ENCODE data around the gene LENEP.
"Not testable (repeated sequence)": the region's sequence is repeated elsewhere in the genome, so short reads cannot be mapped to it uniquely, and the experiment has no call there.

Gene LENEP

DNA sequence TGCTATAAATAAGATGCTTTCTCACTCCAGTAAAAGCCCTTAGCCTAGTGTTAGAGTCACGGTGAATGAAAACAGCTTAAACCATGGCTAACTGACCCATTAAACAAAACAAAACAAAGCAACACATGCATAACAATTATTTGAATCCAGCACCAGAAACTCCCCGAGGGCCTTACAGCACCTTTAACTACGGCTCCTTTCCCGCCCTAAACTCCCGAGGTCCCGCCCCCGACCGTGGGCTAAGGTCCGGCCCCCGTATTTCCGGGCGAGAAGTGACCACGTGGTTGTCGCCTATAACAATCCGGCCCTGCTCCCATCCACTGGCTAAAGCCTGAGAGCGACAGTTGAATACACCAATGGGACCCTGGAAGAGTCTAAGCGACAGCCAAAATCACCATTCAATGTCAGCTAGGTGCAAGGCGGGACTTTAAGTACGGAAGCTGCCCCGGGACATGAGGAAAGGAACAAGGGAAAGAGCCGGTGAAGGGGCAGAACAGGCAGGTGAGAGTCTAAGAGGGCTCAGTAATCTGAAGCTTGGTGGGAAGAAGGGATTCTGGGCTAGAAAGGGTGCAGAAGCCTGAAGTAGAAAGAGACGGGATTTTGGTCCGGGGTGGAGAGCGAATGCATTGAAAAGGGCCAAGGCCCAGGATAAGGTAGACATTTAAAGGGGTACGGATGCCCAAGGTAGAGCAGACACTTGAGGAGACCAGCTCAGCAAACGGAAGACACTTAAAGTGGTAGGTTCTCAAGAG, 10.3 kb upstream of the LENEP start, which contains the start of gene FLAD1:
Gene FLAD1, plus strand, starts transcription at position 448 of the 752 bp plus-strand sequence. CDS start 351 bp downstream, outside the sequence.
- Mint-ChIP-seq H3K9me3 (no peaks in the 10 kb centered on the region), H3K4me1 (peaks cover under 1% of the 10 kb centered on the region), H3K36me3 (peaks cover 85% of the 10 kb centered on the region), H3K27ac (no peak within 1 kb of the TSS), H3K4me3 (no peak within 1 kb of the TSS)
- peak; percentile 100 for ATAC-seq
- DNase-seq (ENCODE audit: low spot score in 2 of 2) = peak; percentile 86 to 97

DNA sequence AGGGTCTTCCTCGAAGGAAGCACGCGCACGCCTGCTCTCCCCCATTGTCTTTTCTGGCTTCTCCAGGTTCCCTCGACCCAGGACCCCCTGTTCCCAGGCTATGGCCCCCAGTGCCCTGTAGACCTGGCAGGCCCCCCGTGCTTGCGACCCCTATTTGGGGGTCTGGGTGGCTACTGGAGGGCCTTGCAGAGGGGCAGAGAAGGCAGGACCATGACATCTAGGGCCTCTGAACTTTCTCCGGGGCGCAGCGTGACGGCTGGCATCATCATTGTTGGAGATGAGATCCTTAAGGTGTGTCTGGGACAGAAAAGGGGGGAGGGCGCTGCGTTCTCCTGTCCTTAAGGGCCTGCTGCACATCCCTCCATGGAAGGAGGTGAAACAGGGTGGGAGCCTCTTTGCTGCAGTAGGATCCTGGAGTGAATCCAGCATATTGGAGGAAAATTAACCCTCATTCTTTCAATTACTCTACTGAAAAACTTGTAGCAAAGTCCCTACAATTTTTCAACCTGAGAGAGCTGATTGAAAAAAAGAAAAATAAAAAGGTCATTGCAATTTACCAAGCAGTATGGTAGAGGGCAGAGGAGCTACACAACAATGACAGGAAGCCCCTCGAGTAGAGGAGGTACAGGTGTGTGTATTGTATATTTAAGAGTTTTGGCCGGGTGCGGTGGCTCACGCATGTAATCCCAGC, 9.5 kb upstream of the LENEP start:
- Mint-ChIP-seq H3K4me1 (peaks cover 9% of the 10 kb centered on the region), H3K9me3 (no peaks in the 10 kb centered on the region), H3K4me3 (no peak overlapping the region), H3K27ac (no peak overlapping the region), H3K36me3 (peaks cover 85% of the 10 kb centered on the region)
- DNase-seq (ENCODE audit: low spot score in 2 of 2) (no peak), ATAC-seq (no peak)

GRCh38 chr1:154986736-154987135, 6.7 kb upstream of the LENEP start:
- H3K9me3 Mint-ChIP-seq; DNase-seq (ENCODE audit: low spot score in 2 of 2): not testable (repeated sequence)

DNA sequence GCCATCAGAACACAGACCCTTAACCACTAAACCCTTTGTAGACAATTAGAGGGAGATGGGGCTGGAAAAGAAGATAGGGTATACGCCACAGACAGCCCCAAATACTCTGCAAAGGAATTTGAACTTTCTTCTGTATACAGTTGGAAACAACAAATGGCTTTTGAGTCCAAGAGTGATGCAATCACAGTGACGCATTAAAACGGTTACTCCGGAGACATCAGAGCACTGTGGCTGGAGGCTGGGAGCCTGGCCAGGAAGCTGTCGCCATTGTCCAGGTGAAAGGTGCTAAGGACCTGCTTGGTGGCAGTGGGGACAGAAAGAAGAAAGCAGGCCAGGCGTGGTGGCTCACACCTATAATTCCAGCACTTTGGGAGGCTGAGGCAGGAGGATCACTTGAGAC, 6.1 kb upstream of the LENEP start:
- ATAC-seq = no peak
- Mint-ChIP-seq H3K27ac (no peak overlapping the region), H3K9me3 (no peaks in the 10 kb centered on the region)

More at GRCh38 chr1:154986736-154987135, 6.7 kb upstream of the LENEP start:
- H3K27ac Mint-ChIP-seq, H3K4me3 Mint-ChIP-seq, ATAC-seq: not testable (repeated sequence)
- H3K36me3 Mint-ChIP-seq = peaks cover 85% of the 10 kb centered on the region
- peaks cover 20% of the 10 kb centered on the region for H3K4me1 Mint-ChIP-seq

DNA sequence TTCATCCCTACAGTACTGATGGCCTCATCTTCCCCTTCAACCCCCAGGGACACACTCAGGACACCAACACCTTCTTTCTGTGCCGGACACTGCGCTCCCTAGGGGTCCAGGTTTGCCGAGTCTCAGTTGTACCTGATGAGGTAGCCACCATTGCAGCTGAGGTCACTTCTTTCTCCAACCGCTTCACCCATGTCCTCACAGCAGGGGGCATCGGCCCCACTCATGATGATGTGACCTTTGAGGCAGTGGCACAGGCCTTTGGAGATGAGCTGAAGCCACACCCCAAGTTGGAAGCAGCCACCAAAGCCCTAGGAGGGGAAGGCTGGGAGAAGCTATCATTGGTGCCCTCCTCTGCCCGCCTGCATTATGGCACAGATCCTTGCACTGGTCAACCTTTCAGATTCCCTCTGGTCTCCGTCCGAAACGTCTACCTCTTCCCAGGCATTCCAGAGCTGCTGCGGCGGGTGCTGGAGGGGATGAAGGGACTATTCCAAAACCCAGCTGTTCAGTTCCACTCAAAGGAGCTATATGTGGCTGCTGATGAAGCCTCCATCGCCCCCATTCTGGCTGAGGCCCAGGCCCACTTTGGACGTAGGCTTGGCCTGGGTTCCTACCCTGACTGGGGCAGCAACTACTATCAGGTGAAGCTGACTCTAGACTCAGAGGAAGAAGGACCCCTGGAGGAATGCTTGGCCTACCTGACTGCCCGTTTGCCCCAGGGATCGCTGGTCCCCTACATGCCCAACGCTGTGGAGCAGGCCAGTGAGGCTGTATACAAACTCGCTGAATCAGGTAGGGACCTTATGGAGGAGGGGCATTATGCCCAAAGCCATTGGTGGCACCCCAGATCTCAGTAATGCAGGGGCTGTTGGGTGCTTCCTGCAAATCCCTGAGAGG, 5.1 kb upstream of the LENEP start:
- no peak for ATAC-seq
- H3K27ac Mint-ChIP-seq = peak overlapping the region; percentile 64
- H3K4me1 Mint-ChIP-seq = peaks cover 20% of the 10 kb centered on the region
- DNase-seq (ENCODE audit: low spot score in 2 of 2) = no peak
- H3K36me3 Mint-ChIP-seq = peaks cover 79% of the 10 kb centered on the region
- H3K4me3 Mint-ChIP-seq = no peak overlapping the region
- H3K9me3 Mint-ChIP-seq = no peaks in the 10 kb centered on the region

More for the DNA sequence above, 6.1 kb upstream of the LENEP start:
- no peak overlapping the region for H3K4me3 Mint-ChIP-seq
- no peak for DNase-seq (ENCODE audit: low spot score in 2 of 2)
- H3K4me1 Mint-ChIP-seq = peaks cover 20% of the 10 kb centered on the region
- H3K36me3 Mint-ChIP-seq = peaks cover 79% of the 10 kb centered on the region

- Mint-ChIP-seq H3K4me3 (no peak overlapping the region), H3K36me3 (peaks cover 72% of the 10 kb centered on the region), H3K4me1 (peaks cover 20% of the 10 kb centered on the region), H3K27ac (peak overlapping the region; percentile 64), H3K9me3 (no peaks in the 10 kb centered on the region)
- DNase-seq (ENCODE audit: low spot score in 2 of 2) (no peak), ATAC-seq (no peak)
Observed at GRCh38 chr1:154989195-154989860, 4.1 kb upstream of the LENEP start.

GRCh38 chr1:154990276-154990675, 3.1 kb upstream of the LENEP start:
- no peak for ATAC-seq
- Mint-ChIP-seq H3K9me3 (no peaks in the 10 kb centered on the region), H3K36me3 (peaks cover 62% of the 10 kb centered on the region), H3K4me3 (no peak overlapping the region), H3K27ac (peak overlapping the region; percentile 38), H3K4me1 (peaks cover 20% of the 10 kb centered on the region)
- no peak for DNase-seq (ENCODE audit: low spot score in 2 of 2)

GRCh38 chr1:154992721-154993571, 440 bp upstream of the LENEP start:
- peaks cover 38% of the 10 kb centered on the region for H3K36me3 Mint-ChIP-seq
- no peaks in the 10 kb centered on the region for H3K9me3 Mint-ChIP-seq
- H3K27ac Mint-ChIP-seq = peak overlapping the region; percentile 48
- DNase-seq (ENCODE audit: low spot score in 2 of 2) = no peak
- no peak for ATAC-seq
- H3K4me1 Mint-ChIP-seq = peaks cover 29% of the 10 kb centered on the region
- H3K4me3 Mint-ChIP-seq = no peak overlapping the region

- Mint-ChIP-seq H3K4me3 (no peak overlapping the region), H3K27ac (peak overlapping the region; percentile 81), H3K36me3 (peaks cover 30% of the 10 kb centered on the region), H3K9me3 (no peaks in the 10 kb centered on the region), H3K4me1 (peaks cover 29% of the 10 kb centered on the region)
- ATAC-seq = no peak
- no peak for DNase-seq (ENCODE audit: low spot score in 2 of 2)
Observed at GRCh38 chr1:154994269-154994587, 842 bp downstream of the LENEP start.

DNA sequence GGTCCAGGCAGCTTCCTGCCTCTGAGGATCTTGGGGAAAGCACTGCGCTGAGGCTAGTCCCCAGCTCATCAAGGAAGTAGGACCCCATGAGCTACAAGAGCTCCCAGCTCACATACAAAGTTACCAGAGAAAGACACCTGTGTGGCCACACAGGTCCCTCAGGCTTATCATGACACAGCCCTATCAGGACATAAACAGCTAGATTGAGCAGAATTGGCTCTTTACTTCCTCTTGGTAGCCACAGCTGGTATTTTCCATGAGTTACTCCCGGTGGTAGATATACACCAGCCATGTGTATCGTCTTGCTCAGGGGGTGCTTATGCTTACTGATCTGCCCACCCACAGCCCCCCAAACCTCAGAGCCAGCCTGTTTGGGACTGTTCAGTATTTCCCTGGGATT, 1.2 kb downstream of the LENEP start:
- DNase-seq (ENCODE audit: low spot score in 2 of 2) = no peak
- no peak overlapping the region for H3K4me3 Mint-ChIP-seq
- H3K4me1 Mint-ChIP-seq = peaks cover 28% of the 10 kb centered on the region
- peak overlapping the region; percentile 81 for H3K27ac Mint-ChIP-seq
- peaks cover 28% of the 10 kb centered on the region for H3K36me3 Mint-ChIP-seq
- H3K9me3 Mint-ChIP-seq = no peaks in the 10 kb centered on the region
- no peak for ATAC-seq

- H3K9me3 Mint-ChIP-seq; DNase-seq (ENCODE audit: low spot score in 2 of 2); H3K4me3 Mint-ChIP-seq; ATAC-seq: not testable (repeated sequence)
- peaks cover 32% of the 10 kb centered on the region for H3K4me1 Mint-ChIP-seq
- peaks cover 28% of the 10 kb centered on the region for H3K36me3 Mint-ChIP-seq
- H3K27ac Mint-ChIP-seq = peak overlapping the region; percentile 81
Observed at GRCh38 chr1:154995301-154995983, 2.1 kb downstream of the LENEP start.

DNA sequence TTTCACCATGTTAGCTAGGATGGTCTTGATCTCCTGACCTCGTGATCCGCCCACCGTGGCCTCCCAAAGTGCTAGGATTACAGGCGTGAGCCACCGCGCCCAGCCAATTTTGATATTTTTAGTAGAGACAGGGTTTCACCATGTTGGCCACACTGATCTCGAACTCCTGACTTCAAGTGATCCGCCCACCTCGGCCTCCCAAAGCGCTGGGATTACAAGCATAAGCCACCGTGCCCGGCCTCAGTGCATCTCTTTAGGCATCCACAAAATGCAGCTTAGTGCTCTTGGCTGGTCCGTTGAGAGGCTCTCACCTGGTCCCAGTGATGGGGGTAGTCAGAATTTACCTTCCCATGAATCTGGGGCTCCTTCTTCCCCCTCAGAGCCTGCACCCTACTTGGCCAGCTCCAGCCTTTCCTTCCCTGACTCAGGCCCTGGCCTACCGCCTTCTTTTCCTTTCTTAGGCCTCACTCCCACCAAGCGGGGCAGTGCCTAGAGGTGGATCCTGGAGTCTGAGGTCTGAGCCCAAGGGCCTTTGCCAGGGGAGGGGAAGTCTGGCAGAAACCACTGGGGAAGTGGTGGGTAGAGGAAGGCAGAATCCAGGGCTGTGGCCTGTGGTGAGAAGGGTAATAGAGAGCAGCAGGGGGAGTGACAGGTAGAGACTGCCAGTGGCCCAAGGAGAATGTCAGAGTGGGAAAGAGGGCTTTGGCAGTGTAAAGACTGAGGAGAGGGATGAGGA, 3.7 kb downstream of the LENEP start:
- DNase-seq (ENCODE audit: low spot score in 2 of 2) (no peak), ATAC-seq (no peak)
- Mint-ChIP-seq H3K27ac (no peak overlapping the region), H3K36me3 (peaks cover 16% of the 10 kb centered on the region), H3K4me3 (peak overlapping the region; percentile 8), H3K4me1 (peaks cover 32% of the 10 kb centered on the region), H3K9me3 (no peaks in the 10 kb centered on the region)

GRCh38 chr1:154998201-154998780, 4.9 kb downstream of the LENEP start:
- ATAC-seq (no peak), DNase-seq (ENCODE audit: low spot score in 2 of 2) (no peak)
- Mint-ChIP-seq H3K27ac (peak overlapping the region; percentile 91), H3K36me3 (peaks cover 16% of the 10 kb centered on the region), H3K4me1 (peaks cover 32% of the 10 kb centered on the region), H3K9me3 (no peaks in the 10 kb centered on the region), H3K4me3 (peak overlapping the region; percentile 93)
